Activated naive CD8-positive, alpha-beta T cell treated with anti-CD3 and anti-CD28 coated beads, Interleukin-2, amount 50 U/mL, for 16 hours (primary cell): ENCODE data around the gene ATRIP.
"Not testable (repeated sequence)": the region's sequence is repeated elsewhere in the genome, so short reads cannot be mapped to it uniquely, and the experiment has no call there.

Source experiments
- DNase-seq: peaks from one replicate; pipeline ENCODE4 v3.0.0-alpha.2; 2020; ENCODE audit warnings: low read depth, low spot score

ATRIP gene

DNA sequence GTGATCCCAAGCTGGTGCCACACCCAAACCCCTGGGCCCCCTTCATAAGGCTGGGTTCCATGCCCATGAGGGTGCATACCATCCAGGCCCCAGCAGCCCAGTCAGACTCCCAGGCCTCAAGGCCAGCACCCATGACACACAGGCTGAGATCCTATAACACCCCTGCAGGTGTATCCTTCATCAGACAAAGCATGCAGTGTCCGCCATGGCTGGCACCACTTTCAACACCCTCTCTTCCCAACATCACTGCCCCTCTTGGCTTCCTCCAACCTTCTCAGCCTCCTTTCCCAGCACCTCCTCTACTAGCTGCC is 10.1 kb upstream of the ATRIP start:
- DNase-seq, result no peak

DNA sequence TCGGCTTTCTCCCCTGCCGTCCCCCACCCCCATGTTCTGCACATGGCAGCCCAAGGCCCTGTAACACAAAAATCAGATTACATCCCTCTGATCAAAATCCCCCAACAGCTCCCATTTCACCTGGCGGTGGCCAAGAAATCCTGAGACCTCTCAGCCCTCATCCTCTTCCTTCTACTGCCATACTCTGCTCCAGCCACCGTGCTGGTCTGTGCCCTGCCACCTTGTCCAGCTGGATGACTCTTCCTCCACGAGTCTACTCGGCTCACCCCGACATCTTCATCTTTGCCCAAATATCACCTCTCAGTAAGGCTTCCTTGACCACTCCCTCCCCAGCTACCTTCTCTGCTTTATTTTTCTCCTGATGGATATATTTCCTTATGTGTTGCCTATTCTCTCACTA is 9.7 kb upstream of the ATRIP start:
- DNase-seq, result no peak

DNA sequence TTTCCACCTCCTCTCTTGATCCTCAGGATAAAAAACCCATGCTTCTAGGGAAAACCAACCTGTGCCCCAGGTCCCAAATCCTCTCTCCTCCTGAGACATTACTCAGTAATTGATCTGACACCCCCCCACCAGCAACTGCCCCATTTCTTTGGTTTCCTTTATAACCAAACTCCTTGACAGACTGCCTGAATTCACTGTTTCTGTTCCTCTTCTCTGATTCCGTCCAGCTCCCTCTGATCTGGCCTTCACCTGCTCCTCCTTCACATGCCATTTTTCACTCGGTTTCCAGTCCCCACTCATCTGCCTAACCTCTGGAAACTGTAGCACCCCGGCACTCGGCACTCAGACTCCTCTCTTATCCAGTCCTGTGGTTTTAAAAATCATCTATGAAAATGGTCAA is 8.7 kb upstream of the ATRIP start:
- no peak for DNase-seq

DNA sequence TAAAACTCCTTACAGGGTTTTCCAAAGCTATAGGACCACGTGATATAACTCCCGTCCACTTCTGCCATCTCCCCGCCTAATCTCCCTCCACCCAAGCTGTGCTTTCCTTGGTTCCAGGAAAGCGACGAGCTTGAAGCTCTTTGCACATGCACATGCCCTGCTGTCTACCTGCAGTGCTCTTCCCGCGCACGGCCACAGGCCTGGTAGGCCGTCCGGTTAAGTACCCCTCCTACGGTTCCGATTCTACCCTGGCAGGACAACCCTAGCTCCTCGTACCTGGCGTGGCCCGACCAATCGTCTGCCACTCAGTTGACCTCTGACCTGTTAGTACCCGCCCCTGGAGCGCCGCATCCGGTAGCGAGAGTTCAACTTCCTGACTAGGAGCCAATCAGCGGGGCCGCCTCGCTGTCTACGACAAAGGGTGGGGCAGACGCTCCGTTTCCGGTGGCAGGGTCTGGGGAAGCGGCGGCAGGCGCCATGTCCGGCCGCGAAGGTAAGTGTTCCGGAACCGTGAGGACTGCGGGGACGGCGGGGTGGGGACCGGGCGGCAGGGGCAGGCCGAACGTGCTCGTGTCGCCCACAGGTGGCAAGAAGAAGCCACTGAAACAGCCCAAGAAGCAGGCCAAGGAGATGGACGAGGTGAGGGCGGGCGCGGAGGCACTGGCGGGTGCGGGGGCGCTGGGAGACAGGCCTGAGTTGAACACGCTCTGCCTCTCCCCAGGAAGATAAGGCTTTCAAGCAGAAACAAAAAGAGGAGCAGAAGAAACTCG is 6.5 kb upstream of the ATRIP start, which contains the start of the genes CCDC51 and TMA7:
CCDC51 (minus strand) TSS at position 300 of the 770 bp plus-strand sequence. CDS start 4,991 bp downstream, outside the sequence.
TMA7 (plus strand) TSS at position 438 of the 770 bp plus-strand sequence; CDS start at position 478, 40 bp downstream.
- DNase-seq, result peak; percentile 98

DNA sequence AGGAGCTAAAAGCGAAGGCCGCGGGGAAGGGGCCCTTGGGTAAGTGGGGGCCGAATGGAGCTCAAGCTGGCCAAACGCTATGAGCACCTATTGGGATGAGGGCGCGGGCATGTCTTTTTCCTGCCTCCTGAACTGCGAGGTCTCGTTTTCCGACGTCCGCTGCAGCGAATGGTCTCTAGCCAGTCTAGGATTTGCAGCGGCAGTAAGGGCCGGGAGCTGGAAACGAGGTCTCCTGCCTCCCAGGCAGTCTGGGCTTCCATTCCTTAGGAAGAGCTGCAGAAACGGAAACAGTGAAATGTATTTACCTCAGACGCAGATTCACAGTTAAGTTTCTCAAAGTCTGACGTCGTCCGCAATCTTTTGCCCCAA is 6.0 kb upstream of the ATRIP start:
- DNase-seq, result no peak

DNA sequence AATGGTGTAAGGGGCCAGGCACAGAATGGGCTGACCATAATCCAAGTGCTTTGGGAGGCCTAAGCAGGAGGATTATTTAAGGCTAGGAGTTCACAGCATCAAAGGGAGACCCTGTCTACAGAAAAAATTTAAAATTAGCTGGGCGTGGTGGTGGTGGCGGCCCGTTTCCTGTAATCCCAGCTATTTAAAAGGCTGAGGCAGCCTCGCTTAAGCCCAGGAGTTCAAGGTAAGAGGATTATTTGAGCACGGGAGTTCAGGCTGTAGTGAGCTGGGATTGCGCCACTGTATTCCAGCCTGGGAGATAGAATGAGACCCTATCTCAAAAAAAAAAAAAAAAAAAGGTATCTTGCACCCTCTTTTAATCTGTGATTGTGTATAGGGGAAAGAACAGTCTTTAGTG is 4.6 kb upstream of the ATRIP start:
- DNase-seq, result no peak

DNA sequence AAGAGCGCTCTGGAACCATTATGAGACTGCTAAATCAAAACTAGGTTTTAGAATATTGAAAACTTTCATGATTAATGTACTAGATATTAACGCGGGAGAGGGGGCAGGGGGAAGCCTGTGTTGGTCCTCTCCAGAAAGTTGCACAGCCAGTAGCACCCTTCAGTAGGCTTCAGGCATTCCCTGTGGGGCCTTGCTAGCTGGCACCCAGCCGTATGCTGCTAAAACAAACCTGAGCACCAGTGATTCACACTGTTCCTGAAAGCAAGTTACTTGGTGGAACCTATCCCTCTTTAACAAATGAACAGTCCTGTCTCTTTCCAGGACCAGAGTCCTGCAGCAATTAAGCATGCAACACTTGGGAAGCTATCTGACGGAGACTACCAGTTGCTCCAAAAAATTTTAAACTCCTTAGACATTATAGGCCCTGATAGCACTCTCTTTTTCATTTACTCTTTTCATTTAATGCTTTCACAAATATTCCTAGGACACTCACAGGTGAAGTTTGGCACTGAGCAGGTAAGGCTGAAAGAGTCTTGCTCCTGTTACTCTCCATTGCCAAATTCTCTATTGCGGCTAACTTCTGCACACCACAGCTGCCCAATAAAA is 1.2 kb upstream of the ATRIP start:
- DNase-seq, result no peak

DNA sequence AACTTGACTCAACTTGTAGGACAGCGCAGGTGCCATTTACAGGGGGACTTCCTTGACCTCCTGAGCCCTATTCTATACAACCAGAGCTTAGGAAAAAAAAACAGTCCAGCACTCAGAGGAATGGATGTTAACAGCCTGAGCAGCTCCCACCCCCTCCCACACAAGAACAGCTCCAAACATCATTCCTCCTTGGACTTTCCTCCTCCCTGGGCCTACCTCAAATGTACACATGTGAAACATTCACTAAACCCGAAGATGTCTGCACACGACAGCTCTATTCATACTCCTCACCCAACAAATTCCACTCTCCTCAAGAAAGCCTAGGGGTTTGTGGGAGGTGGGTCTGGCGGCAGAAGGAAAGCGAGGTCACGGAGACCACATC is 503 bp upstream of the ATRIP start:
- no peak for DNase-seq

DNA sequence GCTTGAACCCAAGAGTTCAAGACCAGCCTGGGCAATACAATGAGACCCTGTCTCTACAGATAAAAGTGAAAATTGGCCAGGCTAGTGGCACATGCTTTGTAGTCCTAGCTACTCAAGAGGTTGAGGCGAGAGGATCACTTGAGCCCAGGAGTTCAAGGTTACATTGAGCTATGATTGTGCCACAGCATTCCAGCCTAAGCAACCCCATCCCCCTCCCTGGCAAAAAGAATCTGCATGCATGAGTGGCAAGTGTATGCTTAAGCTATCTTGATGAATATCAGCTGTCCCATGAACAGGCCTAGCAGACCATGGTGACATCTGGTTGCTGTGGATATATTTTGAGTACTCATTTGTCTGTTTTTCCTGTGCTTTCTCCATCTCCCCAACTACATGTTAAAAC is 4.7 kb downstream of the ATRIP start:
- no peak for DNase-seq

DNA sequence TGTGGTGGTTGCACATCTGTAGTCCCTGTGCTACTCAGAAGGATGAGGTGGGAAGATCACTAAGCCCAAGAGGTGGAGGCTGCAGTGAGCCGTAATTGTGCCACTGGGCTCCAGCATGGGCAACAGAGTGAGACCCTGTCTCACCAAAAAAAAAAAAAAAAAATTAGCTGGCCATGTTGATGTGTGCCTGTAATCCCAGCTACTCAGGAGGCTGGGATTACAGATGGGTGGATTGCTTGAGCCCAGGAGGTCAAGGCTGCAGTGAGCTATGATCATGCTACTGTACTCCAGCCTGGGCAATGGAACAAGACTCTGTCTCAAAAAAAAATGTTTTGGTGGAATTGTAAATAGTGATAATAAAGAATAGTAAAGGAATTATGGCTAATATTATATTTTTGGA is 9.9 kb downstream of the ATRIP start:
- no peak for DNase-seq

DNA sequence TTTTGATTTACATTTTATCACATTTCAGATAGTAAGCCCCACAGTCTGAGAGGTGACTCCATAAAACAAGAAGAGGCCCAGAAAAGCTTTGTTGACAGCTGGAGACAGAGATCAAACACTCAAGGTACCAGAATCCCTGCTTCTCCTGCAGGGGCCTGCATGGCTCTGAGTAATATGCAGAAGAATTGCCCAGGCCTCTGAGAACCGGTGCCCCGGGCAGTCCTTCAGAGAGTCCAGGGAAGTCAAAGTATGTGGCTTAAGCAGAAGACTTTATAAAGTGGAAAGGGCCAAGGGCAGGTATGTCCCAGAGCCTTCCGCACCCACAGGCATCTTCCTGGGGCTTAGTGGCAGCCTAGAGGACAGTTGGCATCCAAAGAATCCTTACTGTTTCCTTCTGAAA is 12.8 kb downstream of the ATRIP start:
- DNase-seq, result no peak

DNA sequence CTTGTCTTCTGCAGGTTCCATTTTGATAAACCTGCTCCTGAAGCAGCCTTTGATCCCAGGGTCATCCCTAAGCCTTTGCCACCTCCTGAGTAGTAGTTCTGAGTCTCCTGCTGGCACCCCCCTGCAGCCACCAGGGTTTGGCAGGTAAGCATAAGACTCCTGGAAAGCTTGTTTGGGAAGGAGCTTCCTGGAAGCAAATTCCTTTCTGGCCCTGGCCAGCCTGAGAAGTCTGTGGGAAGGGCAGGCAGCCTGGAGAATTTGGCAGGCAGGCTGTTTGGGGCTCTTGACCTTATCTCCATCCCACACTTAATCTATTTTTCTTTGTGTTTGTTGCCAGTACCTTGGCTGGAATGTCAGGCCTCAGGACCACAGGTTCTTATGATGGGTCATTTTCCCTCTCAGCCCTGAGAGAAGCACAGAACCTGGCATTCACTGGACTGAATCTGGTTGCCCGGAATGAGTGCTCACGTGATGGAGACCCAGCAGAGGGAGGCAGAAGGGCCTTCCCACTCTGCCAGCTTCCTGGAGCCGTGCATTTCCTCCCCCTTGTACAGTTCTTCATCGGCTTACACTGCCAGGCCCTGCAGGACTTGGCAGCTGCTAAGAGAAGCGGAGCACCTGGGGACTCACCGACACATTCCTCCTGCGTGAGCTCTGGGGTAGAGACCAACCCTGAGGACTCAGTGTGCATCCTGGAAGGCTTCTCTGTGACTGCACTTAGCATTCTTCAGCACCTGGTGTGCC is 13.4 kb downstream of the ATRIP start:
- DNase-seq, result no peak

DNA sequence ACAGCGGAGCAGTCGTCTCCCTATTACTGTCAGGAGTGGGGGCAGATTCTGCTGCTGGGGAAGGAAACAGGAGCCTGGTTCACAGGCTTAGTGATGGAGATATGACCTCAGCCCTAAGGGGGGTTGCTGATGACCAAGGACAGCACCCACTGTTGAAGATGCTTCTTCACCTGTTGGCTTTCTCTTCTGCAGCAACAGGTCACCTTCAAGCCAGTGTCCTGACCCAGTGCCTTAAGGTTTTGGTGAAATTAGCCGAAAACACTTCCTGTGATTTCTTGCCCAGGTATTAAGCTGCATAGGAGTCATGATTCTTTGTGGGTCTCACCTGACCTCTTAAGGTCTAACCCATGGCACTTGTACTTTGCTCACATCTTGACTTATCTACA is 14.0 kb downstream of the ATRIP start:
- no peak for DNase-seq

DNA sequence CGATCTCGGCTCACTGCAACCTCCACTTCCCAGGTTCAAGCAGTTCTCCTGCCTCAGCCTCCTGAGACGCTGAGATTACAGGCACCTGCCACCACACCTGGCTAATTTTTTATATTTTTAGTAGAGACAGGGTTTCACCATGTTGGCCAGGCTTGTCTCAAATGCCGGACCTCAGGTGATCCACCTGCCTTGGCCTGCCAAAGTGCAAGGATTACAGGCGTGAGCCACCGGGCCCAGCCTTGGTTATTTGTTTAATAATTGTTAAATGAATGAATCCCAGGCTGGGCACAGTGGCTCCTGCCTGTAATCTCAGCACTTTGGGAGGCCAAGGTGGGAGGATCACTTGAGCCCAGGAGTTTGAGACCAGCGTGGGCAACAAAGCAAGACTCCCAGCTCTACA is 15.2 kb downstream of the ATRIP start:
- not testable (repeated sequence) for DNase-seq

DNA sequence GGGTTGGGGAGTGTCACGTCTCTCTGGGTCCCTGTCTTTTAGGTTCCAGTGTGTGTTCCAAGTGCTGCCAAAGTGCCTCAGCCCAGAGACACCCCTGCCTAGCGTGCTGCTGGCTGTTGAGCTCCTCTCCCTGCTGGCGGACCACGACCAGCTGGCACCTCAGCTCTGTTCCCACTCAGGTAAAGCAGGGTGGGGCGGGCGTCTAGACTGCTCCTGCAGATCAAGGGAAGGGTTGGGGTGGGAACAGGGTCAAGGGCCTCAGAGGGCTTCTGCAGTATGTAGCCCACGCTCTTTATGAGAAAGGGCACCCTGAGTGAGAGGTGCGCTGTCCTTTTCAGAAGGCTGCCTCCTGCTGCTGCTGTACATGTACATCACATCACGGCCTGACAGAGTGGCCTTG is 17.2 kb downstream of the ATRIP start:
- no peak for DNase-seq

DNA sequence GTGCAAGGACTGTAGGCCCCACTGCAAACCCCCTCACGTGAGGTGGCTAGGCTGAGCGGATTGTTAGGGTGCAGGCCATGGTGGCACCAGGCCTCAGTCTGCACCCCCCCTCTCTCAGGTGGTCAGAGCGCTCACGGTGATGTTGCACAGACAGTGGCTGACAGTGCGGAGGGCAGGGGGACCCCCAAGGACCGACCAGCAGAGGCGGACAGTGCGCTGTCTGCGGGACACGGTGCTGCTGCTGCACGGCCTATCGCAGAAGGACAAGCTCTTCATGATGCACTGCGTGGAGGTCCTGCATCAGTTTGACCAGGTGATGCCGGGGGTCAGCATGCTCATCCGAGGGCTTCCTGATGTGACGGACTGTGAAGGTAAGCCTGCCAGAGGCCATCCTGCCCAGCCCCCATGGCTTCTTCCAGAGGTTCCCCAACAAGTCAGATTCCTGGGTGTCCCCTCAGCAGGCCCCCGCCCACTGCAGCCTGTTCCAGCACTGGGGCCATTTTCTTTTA is 18.2 kb downstream of the ATRIP start:
- no peak for DNase-seq

DNA sequence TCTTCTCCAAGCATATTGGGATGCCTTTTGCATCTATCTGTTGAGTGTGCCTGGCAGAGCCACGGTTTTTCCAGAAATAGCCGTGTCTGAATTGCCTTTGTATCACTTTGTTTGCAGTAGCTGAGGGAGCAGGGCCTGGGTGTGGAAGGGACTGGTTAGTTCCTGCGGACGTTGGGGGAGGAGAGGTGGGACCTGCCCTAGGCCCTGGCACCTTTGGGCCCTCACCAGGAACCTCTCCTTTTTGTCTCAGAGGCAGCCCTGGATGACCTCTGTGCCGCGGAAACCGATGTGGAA is 18.6 kb downstream of the ATRIP start:
- DNase-seq, result no peak

DNA sequence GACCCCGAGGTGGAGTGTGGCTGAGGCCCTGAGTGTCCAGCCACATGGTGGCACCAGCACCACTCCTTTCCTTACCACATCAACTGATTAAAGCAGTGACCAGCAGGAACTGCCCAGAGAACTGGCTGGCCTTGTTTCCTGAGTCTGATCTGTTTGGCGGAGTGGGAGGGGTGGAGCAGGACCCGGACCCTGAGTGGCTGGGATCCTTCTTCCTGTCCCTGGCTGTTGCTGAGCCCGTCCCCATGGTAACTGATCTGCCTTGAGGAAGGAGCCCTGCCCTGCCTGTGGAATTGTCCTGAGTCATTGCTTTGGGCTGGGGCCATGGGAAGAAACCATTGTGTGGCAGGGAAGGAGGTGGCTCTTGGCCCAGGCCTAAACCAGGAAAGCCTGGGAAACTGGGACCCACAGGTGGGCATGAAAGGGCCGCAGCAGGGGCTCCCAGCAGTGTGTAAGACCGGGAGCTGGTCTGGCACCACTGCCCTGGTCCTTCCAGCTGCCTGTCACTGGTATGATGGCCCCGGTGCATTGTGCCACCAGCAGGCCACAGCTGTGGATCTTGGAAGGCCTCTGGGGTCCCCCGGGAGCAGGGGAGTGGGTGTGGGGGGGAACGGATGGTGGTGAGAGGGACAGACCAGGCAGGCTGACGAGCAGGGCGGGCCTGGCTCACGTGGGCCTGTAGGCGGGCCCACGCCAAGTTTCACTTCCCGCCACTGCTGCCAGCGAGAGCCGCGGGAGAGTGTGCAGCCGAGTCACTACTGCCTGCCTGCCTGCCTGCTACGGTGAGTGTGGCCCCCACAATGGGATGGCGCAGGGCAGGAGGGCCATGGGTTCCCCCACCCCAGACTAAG is 19.2 kb downstream of the ATRIP start:
- DNase-seq, result peak; percentile 46

DNA sequence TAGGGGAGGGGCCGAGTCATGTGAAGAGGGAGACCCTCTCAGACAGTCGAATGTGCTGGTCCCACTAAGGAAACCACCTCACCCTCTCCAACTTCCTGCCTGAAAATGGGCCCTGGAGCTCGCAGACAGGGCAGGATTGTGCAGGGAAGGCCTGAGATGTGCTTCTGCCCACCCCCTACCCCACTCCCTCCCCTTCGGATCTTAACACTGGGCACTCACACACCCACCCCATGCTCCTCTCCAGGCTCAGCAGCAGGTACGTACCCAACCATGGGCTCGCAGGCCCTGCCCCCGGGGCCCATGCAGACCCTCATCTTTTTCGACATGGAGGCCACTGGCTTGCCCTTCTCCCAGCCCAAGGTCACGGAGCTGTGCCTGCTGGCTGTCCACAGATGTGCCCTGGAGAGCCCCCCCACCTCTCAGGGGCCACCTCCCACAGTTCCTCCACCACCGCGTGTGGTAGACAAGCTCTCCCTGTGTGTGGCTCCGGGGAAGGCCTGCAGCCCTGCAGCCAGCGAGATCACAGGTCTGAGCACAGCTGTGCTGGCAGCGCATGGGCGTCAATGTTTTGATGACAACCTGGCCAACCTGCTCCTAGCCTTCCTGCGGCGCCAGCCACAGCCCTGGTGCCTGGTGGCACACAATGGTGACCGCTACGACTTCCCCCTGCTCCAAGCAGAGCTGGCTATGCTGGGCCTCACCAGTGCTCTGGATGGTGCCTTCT is 20.0 kb downstream of the ATRIP start:
- DNase-seq, result no peak

DNA sequence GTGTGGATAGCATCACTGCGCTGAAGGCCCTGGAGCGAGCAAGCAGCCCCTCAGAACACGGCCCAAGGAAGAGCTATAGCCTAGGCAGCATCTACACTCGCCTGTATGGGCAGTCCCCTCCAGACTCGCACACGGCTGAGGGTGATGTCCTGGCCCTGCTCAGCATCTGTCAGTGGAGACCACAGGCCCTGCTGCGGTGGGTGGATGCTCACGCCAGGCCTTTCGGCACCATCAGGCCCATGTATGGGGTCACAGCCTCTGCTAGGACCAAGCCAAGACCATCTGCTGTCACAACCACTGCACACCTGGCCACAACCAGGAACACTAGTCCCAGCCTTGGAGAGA is 20.5 kb downstream of the ATRIP start:
- DNase-seq, result no peak

DNA sequence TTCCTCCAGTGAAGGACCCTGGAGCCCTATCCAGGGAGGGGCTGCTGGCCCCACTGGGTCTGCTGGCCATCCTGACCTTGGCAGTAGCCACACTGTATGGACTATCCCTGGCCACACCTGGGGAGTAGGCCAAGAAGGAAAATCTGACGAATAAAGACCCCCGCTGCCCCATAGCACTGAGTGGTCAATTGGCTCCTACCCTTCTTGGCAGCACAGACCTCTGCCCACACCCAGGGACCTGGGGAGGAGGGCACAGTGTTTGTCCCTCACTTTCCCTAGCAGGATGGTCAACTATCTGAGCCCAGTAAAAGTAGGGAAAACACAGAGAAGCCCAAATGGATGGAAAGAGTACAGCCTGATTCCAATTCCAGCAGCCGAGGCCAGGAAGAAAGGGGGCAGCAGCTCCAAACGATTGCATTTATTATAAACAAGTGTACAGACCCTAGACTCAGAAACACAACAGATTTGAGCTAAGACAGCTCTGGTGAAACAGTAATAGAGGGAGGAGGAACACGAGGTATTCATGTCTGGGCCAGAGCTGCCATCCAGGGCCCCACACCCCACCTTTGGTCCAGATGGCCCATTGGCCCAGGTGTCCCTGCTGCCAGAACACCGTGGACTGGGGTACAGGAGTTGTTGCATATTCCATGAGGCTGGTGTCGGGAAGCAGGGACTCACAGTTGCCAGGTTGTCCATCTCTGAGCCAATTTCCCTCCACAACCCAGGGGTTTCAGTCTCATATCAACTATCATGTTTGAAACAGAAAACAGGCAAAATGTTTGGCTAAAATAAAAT is 21.1 kb downstream of the ATRIP start:
- no peak for DNase-seq
